Esophagus squamous epithelium (tissue), 5 donors: ENCODE measurements around the gene FRMD5. TPM values are rescaled to one million over a fixed set of nuclear protein-coding genes. Genes with fewer than 3 reads are reported as not detected.

Source experiments
- DNase-seq: peaks from one replicate; lab custom pipeline; 2025; lab: John Stamatoyannopoulos, UW
- H3K27ac ChIP-seq, 4 donors: fragments of 200-600 bp; sonication (generic); one replicate each; pipeline ENCODE4 v1.5.1; 2016 to 2019; ENCODE audit warnings: mild to moderate bottlenecking in 1 of 4
- H3K27me3 ChIP-seq, 4 donors: fragments of 200-600 bp; sonication (generic); 1 replicate in 3 of 4; 2 replicates in 1 of 4; pipeline versions ENCODE4 v1.5.1 to v1.6.0; 2017 to 2021; ENCODE audit warnings: antibody characterized with exemption in 1 of 4
- H3K36me3 ChIP-seq, 3 donors: fragments of 200-600 bp; sonication (generic); one replicate each; pipeline ENCODE4 v1.5.1; 2016 to 2019
- H3K4me1 ChIP-seq, 3 donors: fragments of 200-600 bp; sonication (generic); one replicate each; pipeline ENCODE4 v1.5.1; 2017 to 2019
- H3K4me3 ChIP-seq, 4 donors: fragments of 200-600 bp; sonication (generic); 1 replicate in 3 of 4; 2 replicates in 1 of 4; pipeline ENCODE4 v1.5.1; 2016 to 2019; ENCODE audit warnings: mild to moderate bottlenecking in 2 of 4, moderate library complexity in 1 of 4
- H3K9me3 ChIP-seq, 3 donors: fragments of 200-600 bp; sonication (generic); one replicate each; pipeline ENCODE4 v1.5.1; 2016 to 2019
- CTCF ChIP-seq, 6 experiments: fragments of 450-650 bp in 4 of 6; fragments of 200-600 bp in 2 of 6; sonication (generic) in 2 of 6; IDR thresholded peaks; one replicate each; pipeline ENCODE4 v1.5.1; 2016 to 2019; ENCODE audit warnings: antibody characterized with exemption in 6 of 6, mild to moderate bottlenecking in 4 of 6, moderate library complexity in 4 of 6
- POLR2A ChIP-seq, 4 donors: fragments of 450-650 bp; IDR thresholded peaks; one replicate each; pipeline ENCODE4 v1.6.1; 2017; ENCODE audit warnings: antibody characterized with exemption in 4 of 4, mild to moderate bottlenecking in 4 of 4, moderate library complexity in 3 of 4
- WGBS, 2 donors: methylation state at CpG; one replicate each; pipeline ENCODE4 v1.1.5; 2018; 5-methylcytosine and 5-hydroxymethylcytosine counted together
- intact Hi-C: fragments of 100-400 bp; cut with DNase I; formaldehyde crosslinking; loops from one replicate; pipeline ENCODE4 v1.15.0; 2022
- total RNA-seq, 4 donors: library from RNA; depleted of rRNA; stranded (reverse); fragments of >200 nt; gene quantifications; one replicate each; pipeline ENCODE4 v1.1.0, GENCODE V29; 2016
- donor health status: DM: yes; HTN: yes; CAD: no.

FRMD5 gene
- total RNA-seq, 4 donors from 2014 or later, result 0.19 TPM; not detected in 3

- WGBS, 2 donors, result 78 to 84% methylated on average over 3 of the region's 4 CpGs
- Histone ChIP-seq H3K4me1 (peaks cover 0 to under 1% (median 0%) of the 10 kb centered on the region in 3 donors), H3K9me3 (no peaks in the 10 kb centered on the region), H3K27me3 (no peaks in the 10 kb centered on the region), H3K4me3 (no peak overlapping the region), H3K36me3 (no peaks in the 10 kb centered on the region), H3K27ac (no peak overlapping the region)
- intact Hi-C loops, result no loop called here
- DNase-seq, result no peak
- TF ChIP-seq POLR2A (IDR thresholded peaks at IDR 0.05) (no peak), CTCF (IDR thresholded peaks at IDR 0.05) (no peak)
These were observed 283.8 kb downstream of the FRMD5 start for GRCh38 chr15:43911235-43911781.

- intact Hi-C loops, result loop anchor here (5.0 kb wide), 1 partner anchor 154 kb away; no protein-coding TSS in a partner anchor
- no peak for TF ChIP-seq CTCF (IDR thresholded peaks at IDR 0.05)
- TF ChIP-seq POLR2A (IDR thresholded peaks at IDR 0.05), result no peak
- Histone ChIP-seq H3K4me3 (no peak overlapping the region), H3K9me3 (no peaks in the 10 kb centered on the region), H3K36me3 (no peaks in the 10 kb centered on the region), H3K27me3 (peaks cover 0 to 2% (median 0%) of the 10 kb centered on the region in 4 donors), H3K27ac (no peak overlapping the region), H3K4me1 (peaks cover 0 to 15% (median 0%) of the 10 kb centered on the region in 3 donors)
- no peak for DNase-seq
- 86 to 91% methylated on average over 4 of the region's 4 CpGs for whole genome bisulfite sequencing, 2 donors
These were observed 286.5 kb downstream of the FRMD5 start for GRCh38 chr15:43908516-43909050.

- H3K36me3 ChIP-seq, result no peaks in the 10 kb centered on the region
- H3K9me3 ChIP-seq, result no peaks in the 10 kb centered on the region
- H3K4me1 ChIP-seq, result peaks cover 0 to 15% (median 0%) of the 10 kb centered on the region in 3 donors
- no peak for DNase-seq
- H3K27ac ChIP-seq, result no peak overlapping the region
- H3K27me3 ChIP-seq, result peaks cover 0 to 14% (median 0%) of the 10 kb centered on the region in 4 donors
- no peak for TF ChIP-seq POLR2A (IDR thresholded peaks at IDR 0.05)
- TF ChIP-seq CTCF (IDR thresholded peaks at IDR 0.05), result no peak
- H3K4me3 ChIP-seq, result no peak overlapping the region
- intact Hi-C loops, result loop anchor here (5.0 kb wide), 1 partner anchor 157 kb away; no protein-coding TSS in a partner anchor
- 49 to 66% methylated on average over 6 to 7 of the region's 7 CpGs for WGBS, 2 donors
These were observed 289.3 kb downstream of the FRMD5 start for GRCh38 chr15:43905755-43906154.

- WGBS, 2 donors, result 11 to 18% methylated on average over 6 to 7 of the region's 8 CpGs
These were observed 291.2 kb downstream of the FRMD5 start for GRCh38 chr15:43903864-43904290.

More at GRCh38 chr15:43903864-43904290, 291.2 kb downstream of the FRMD5 start:
- no peak overlapping the region for H3K4me3 ChIP-seq
- DNase-seq, result no peak
- TF ChIP-seq POLR2A (IDR thresholded peaks at IDR 0.05) (no peak), CTCF (IDR thresholded peaks at IDR 0.05) (peak; percentile 69 to 84 (median 78))
- H3K27me3 ChIP-seq, result peaks cover 0 to 14% (median 0%) of the 10 kb centered on the region in 4 donors
- H3K36me3 ChIP-seq, result no peaks in the 10 kb centered on the region
- intact Hi-C loops, result no loop called here
- H3K9me3 ChIP-seq, result no peaks in the 10 kb centered on the region
- no peak overlapping the region for H3K27ac ChIP-seq
- H3K4me1 ChIP-seq, result peaks cover 0 to 15% (median 0%) of the 10 kb centered on the region in 3 donors
